ENCODE data around the gene WDFY4. TPM values are rescaled to one million over a fixed set of nuclear protein-coding genes. Genes with fewer than 3 reads are reported as not detected.

Gene WDFY4
- total and polyA plus RNA-seq, 2 of the 4 experiments (the other 2 are of a cell fraction), result not detected

- no peak overlapping the region for H3K14ac ChIP-seq (replicated peaks; ENCODE audit: low read depth, low read length)
- H3K27me3 ChIP-seq (ENCODE audit: control insufficient read depth, insufficient read depth, low read length), result peaks cover 12% of the 10 kb centered on the region
- ChIA-PET CTCF (no interaction called here), POLR2A (ENCODE audit: unreplicated experiment) (no interaction called here)
- no peaks in the 10 kb centered on the region for H3K9me3 ChIP-seq (ENCODE audit: control insufficient read depth, insufficient read depth, low read length)
- no peaks in the 10 kb centered on the region for H3K9me1 ChIP-seq (ENCODE audit: insufficient read depth, low read length)
- H3K18ac ChIP-seq (ENCODE audit: low read depth, low read length), result no peak overlapping the region
- no peak overlapping the region for H2AFZ ChIP-seq (replicated peaks; ENCODE audit: low read length, poor library complexity)
- no peak overlapping the region for H2BK15ac ChIP-seq (ENCODE audit: low read depth, low read length)
- intact Hi-C loops (cut with micrococcal nuclease), result no loop called here
- no peak overlapping the region for H2AK9ac ChIP-seq (replicated peaks; ENCODE audit: low read depth, low read length, poor library complexity)
- H4K20me1 ChIP-seq (ENCODE audit: insufficient read depth, low read length), result no peaks in the 10 kb centered on the region
- ATAC-seq (ENCODE audit: low read depth) (no peak), DNase-seq (no peak)
- H3K36me3 ChIP-seq (ENCODE audit: control insufficient read depth, insufficient read depth, low read length), result no peaks in the 10 kb centered on the region
- H4K91ac ChIP-seq (ENCODE audit: insufficient read depth, low read depth, low read length), result no peak overlapping the region
- dilution Hi-C loops (cut with HindIII; ENCODE audit: low sequenced_read_pairs, unreplicated experiment), result no loop called here
- H2AK5ac ChIP-seq (ENCODE audit: low read depth, low read length), result no peak overlapping the region
- no peak overlapping the region for H3K56ac ChIP-seq (ENCODE audit: extremely low read depth, insufficient read depth, low read length)
- in situ Hi-C loops (cut with MboI; ENCODE audit: low sequenced_read_pairs), result no loop called here
- H2BK120ac ChIP-seq (ENCODE audit: low read depth, low read length), result no peak overlapping the region
- no peak overlapping the region for H4K5ac ChIP-seq (ENCODE audit: low read depth, low read length)
- no peak overlapping the region for H3K27ac ChIP-seq (ENCODE audit: insufficient read depth, low read length)
- no peak overlapping the region for H3K4me3 ChIP-seq (ENCODE audit: insufficient read depth, low read depth, low read length)
- BruUV-seq (replicated peaks), result no TSS peak
- no peak for TF ChIP-seq FOS (IDR thresholded peaks at IDR 0.05; ENCODE audit: low read depth, low read length)
- TF ChIP-seq BHLHE40 (IDR thresholded peaks at IDR 0.05; ENCODE audit: low read depth, low read length), result no peak
- TF ChIP-seq RAD21 (IDR thresholded peaks at IDR 0.05; ENCODE audit: low read length), result no peak
- TF ChIP-seq MXI1 (IDR thresholded peaks at IDR 0.05; ENCODE audit: borderline replicate concordance, low read depth, low read length), result no peak
- TF ChIP-seq SMC3 (IDR thresholded peaks at IDR 0.05; ENCODE audit: low read depth, low read length), result no peak
- TF ChIP-seq USF2 (IDR thresholded peaks at IDR 0.05; ENCODE audit: low read depth, low read length), result no peak
- TF ChIP-seq CHD1 (IDR thresholded peaks at IDR 0.05; ENCODE audit: low read depth, low read length), result no peak
- TF ChIP-seq, protein P1, sequence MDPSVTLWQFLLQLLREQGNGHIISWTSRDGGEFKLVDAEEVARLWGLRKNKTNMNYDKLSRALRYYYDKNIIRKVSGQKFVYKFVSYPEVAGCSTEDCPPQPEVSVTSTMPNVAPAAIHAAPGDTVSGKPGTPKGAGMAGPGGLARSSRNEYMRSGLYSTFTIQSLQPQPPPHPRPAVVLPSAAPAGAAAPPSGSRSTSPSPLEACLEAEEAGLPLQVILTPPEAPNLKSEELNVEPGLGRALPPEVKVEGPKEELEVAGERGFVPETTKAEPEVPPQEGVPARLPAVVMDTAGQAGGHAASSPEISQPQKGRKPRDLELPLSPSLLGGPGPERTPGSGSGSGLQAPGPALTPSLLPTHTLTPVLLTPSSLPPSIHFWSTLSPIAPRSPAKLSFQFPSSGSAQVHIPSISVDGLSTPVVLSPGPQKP (IDR thresholded peaks at IDR 0.05; ENCODE audit: borderline replicate concordance, low read depth, low read length), result no peak
- no peak for TF ChIP-seq MAZ (IDR thresholded peaks at IDR 0.05; ENCODE audit: borderline replicate concordance, low read depth, low read length)
- no peak for TF ChIP-seq CTCF (conservative IDR thresholded peaks at IDR 0.05; ENCODE audit: low read depth, low read length)
- no peak for TF ChIP-seq RCOR1 (IDR thresholded peaks at IDR 0.05; ENCODE audit: insufficient replicate concordance, low read length)
- TF ChIP-seq CEBPB (IDR thresholded peaks at IDR 0.05; ENCODE audit: low read depth, low read length), result no peak
- TF ChIP-seq POLR2A (IDR thresholded peaks at IDR 0.05; ENCODE audit: low read depth, low read length), result no peak
- no peak for TF ChIP-seq MAFK (IDR thresholded peaks at IDR 0.05; ENCODE audit: low read depth, low read length)
- no peak for TF ChIP-seq RFX5 (IDR thresholded peaks at IDR 0.05; ENCODE audit: low read depth, low read length)
- TF ChIP-seq NFE2L2 (IDR thresholded peaks at IDR 0.05; ENCODE audit: low read depth, low read length), result no peak
- no peak overlapping the region for H3K4ac ChIP-seq (ENCODE audit: low read depth, low read length)
- no peak overlapping the region for H3K9ac ChIP-seq (ENCODE audit: low read depth, low read length)
- no peak overlapping the region for H2BK5ac ChIP-seq (ENCODE audit: low read depth, low read length, poor library complexity, severe bottlenecking)
- no peak overlapping the region for H4K8ac ChIP-seq (ENCODE audit: low read depth in 2 of 2, low read length in 2 of 2)
- WGBS, 2 experiments (ENCODE audit: extremely low coverage in 2 of 2, insufficient read length in 1 of 2), result no CpG with 5 or more reads among the region's 3 CpGs
- H2BK20ac ChIP-seq (ENCODE audit: low read depth, low read length), result no peak overlapping the region
- H3K4me2 ChIP-seq (ENCODE audit: low read depth, low read length), result no peak overlapping the region
- H3K79me1 ChIP-seq (ENCODE audit: low read depth in 1 of 2, low read length in 2 of 2), result no peaks in the 10 kb centered on the region
- H3K4me1 ChIP-seq (ENCODE audit: control insufficient read depth, insufficient read depth, low read length), result no peaks in the 10 kb centered on the region
- H3K23ac ChIP-seq (ENCODE audit: low read depth, low read length), result no peak overlapping the region
Observed at GRCh38 chr10:48844616-48845015, 159.9 kb downstream of the WDFY4 start.

All from IMR-90 (cell line).